K562 (cell line): Measurements from ENCODE around the gene DSCAM. TPM values are rescaled to one million over a fixed set of nuclear protein-coding genes. Genes with fewer than 3 reads are reported as not detected.
"Not testable (repeated sequence)": the region's sequence is repeated elsewhere in the genome, so short reads cannot be mapped to it uniquely, and the experiment has no call there.

Experiments used
- ATAC-seq: fragments of 200-7000 bp; cut with Tn5 transposase; 3 replicates; pipeline ENCODE4 v1.9.1; 2020; ENCODE audit warnings: moderate library complexity
- BruUV-seq: library from RNA; stranded (reverse); fragments of 400-500 nt; replicated peaks from 2 replicates; lab custom pipeline; 2021; lab: Mats Ljungman, UMichigan
- CTCF ChIA-PET: fragments of 300-600 bp; formaldehyde crosslinking; extraction: SDS; loops from one replicate; lab custom pipeline; 2021; ENCODE audit warnings: low intra/inter-chr PET ratio; lab: Yijun Ruan, JAX
- POLR2A ChIA-PET: fragments of 300-600, 350-650 bp; sonication (Branson Sonifier 250); formaldehyde crosslinking; extraction: SDS; loops from one replicate; lab custom pipeline; 2021; ENCODE audit warnings: antibody characterized with exemption, inconsistent platforms; lab: Yijun Ruan, JAX
- DNase-seq, 4 experiments: peaks; one replicate each; pipeline versions ENCODE4 v3.0.0 to v3.0.0-alpha.2; 2011 to 2018; ENCODE audit warnings: low spot score in 3 of 4, mixed read lengths in 3 of 4; ENCODE audit errors: extremely low read depth in 1 of 4
- FAIRE-seq: peaks from 2 replicates; lab custom pipeline; 2011; peaks lifted over from hg19 to GRCh38; lab: Jason Lieb, UNC
- H2AFZ ChIP-seq: 2 replicates; pipeline ENCODE4 v1.6.0; 2011; ENCODE audit warnings: low read depth, low read length, control low read depth, inconsistent platforms
- H3K27ac ChIP-seq: fragments of 200-600 bp; 3 replicates; pipeline ENCODE4 v1.8.0; 2011; ENCODE audit warnings: low read depth, mild to moderate bottlenecking, control low read depth, inconsistent platforms, low read length, moderate library complexity, mixed read lengths; ENCODE audit errors: extremely low read depth
- H3K27me3 ChIP-seq, 2 experiments: fragments of 300-600 bp in 1 of 2; 2 replicates in 1 of 2; 3 replicates in 1 of 2; pipeline versions ENCODE4 v1.6.0 to v1.8.0; 2011; ENCODE audit warnings: inconsistent platforms in 2 of 2, low read length in 2 of 2, mild to moderate bottlenecking in 1 of 2, mixed read lengths in 1 of 2, moderate library complexity in 1 of 2; ENCODE audit not compliant: control insufficient read depth in 2 of 2, insufficient read depth in 2 of 2
- H3K36me3 ChIP-seq: fragments of 300-600 bp; 3 replicates; pipeline ENCODE4 v1.8.0; 2011; ENCODE audit warnings: mild to moderate bottlenecking, low read length, inconsistent platforms; ENCODE audit not compliant: control insufficient read depth, insufficient read depth
- H3K4me1 ChIP-seq, 2 experiments: fragments of 200-600 bp in 1 of 2; replicated peaks in 1 of 2; 2 replicates in 1 of 2; 3 replicates in 1 of 2; pipeline versions ENCODE4 v1.5.1 to v1.8.0; 2011; ENCODE audit warnings: inconsistent platforms in 2 of 2, low read length in 2 of 2, mild to moderate bottlenecking in 1 of 2, mixed read lengths in 1 of 2, moderate library complexity in 1 of 2; ENCODE audit not compliant: control insufficient read depth in 2 of 2, insufficient read depth in 2 of 2
- H3K4me2 ChIP-seq: 2 replicates; pipeline ENCODE4 v1.6.1; 2011; ENCODE audit warnings: low read length, control low read depth, inconsistent platforms, mixed read lengths; ENCODE audit not compliant: insufficient read depth
- H3K4me3 ChIP-seq: fragments of 200-600 bp; sonication (generic), shearing (Covaris generic); 2 replicates; pipeline ENCODE4 v1.5.1; 2016; ENCODE audit warnings: control low read depth, inconsistent platforms
- H3K79me2 ChIP-seq: fragments of 200-600 bp; 3 replicates; pipeline ENCODE4 v1.8.0; 2011; ENCODE audit warnings: low read length, inconsistent platforms; ENCODE audit not compliant: control insufficient read depth, insufficient read depth
- H3K9ac ChIP-seq, 2 experiments: 2 replicates each; pipeline versions ENCODE4 v1.6.0 to v1.6.1; 2011; ENCODE audit warnings: low read depth in 2 of 2, low read length in 2 of 2, control low read depth in 1 of 2, inconsistent platforms in 1 of 2, mild to moderate bottlenecking in 1 of 2, mixed read lengths in 1 of 2; ENCODE audit not compliant: insufficient read depth in 1 of 2
- H3K9me1 ChIP-seq: one replicate; pipeline ENCODE4 v1.6.0; 2011; ENCODE audit warnings: inconsistent platforms, mild to moderate bottlenecking, low read length, moderate library complexity; ENCODE audit not compliant: control insufficient read depth, insufficient read depth
- H3K9me3 ChIP-seq: replicated peaks from 2 replicates; pipeline ENCODE4 v1.5.1; 2011; ENCODE audit warnings: low read depth, low read length, inconsistent platforms; ENCODE audit not compliant: control insufficient read depth, insufficient read depth
- H4K20me1 ChIP-seq: replicated peaks from 2 replicates; pipeline ENCODE4 v1.6.1; 2011; ENCODE audit warnings: low read length, inconsistent platforms, mixed read lengths; ENCODE audit not compliant: control insufficient read depth, insufficient read depth
- ILK ChIP-seq: fragments of 450-650 bp; IDR thresholded peaks from 2 replicates; pipeline ENCODE4 v1.6.1; 2016; ENCODE audit warnings: missing genetic modification characterization, low read depth, mild to moderate bottlenecking, missing compliant biosample characterization, moderate library complexity, borderline replicate concordance
- NEUROD1 ChIP-seq: fragments of 150-350 bp; IDR thresholded peaks from 2 replicates; pipeline ENCODE4 v1.6.1; 2014; ENCODE audit warnings: borderline replicate concordance, low read length, low read depth; ENCODE audit not compliant: partially characterized antibody
- POLR3G ChIP-seq: IDR thresholded peaks from 2 replicates; pipeline ENCODE4 v1.6.1; 2011; ENCODE audit not compliant: insufficient read length, insufficient replicate concordance; ENCODE audit errors: extremely low read depth
- WGBS: fragments of 100-300 bp; shearing (Covaris generic); methylation state at CpG from one replicate; pipeline ENCODE4 v1.1.6; 2016; ENCODE audit warnings: low coverage, mixed read lengths; ENCODE audit not compliant: insufficient coverage; ENCODE audit errors: missing lambda C conversion rate; 5-methylcytosine and 5-hydroxymethylcytosine counted together
- in situ Hi-C: fragments of 300-500 bp; cut with MboI; formaldehyde crosslinking; loops from 4 replicates; pipeline ENCODE4 v1.15.0; 2018; ENCODE audit warnings: inconsistent platforms, mixed read lengths
- intact Hi-C: fragments of 100-400 bp; cut with micrococcal nuclease; formaldehyde crosslinking; loops from 2 replicates; pipeline ENCODE4 v1.14.2; 2022
- polyA plus RNA-seq, 8 experiments: library from polyadenylated mRNA; depleted of rRNA in 4 of 8; stranded (reverse) in 5 of 8; unstranded in 3 of 8; fragments of >200 nt; fragmentation: Nextera tagmentation in 2 of 8; fragmentation: Illumina TruSeq in 1 of 8; extraction: Ambion mirVana in 2 of 8; extraction: Trizol in 1 of 8; gene quantifications; 2 replicates each; pipeline versions ENCODE4 v1.2.1 to v1.2.3, GENCODE V29; 2011 to 2014; ENCODE audit warnings: inconsistent platforms in 1 of 8, missing spikeins in 1 of 8
- total RNA-seq, 7 experiments: library from RNA; depleted of rRNA in 6 of 7; stranded (reverse); fragments of >200 nt in 6 of 7; fragmentation: Illumina TruSeq in 2 of 7; extraction: Trizol in 2 of 7; gene quantifications; 2 replicates each; pipeline versions ENCODE4 v1.2.1 to v1.2.3, GENCODE V29; 2011 to 2021; ENCODE audit warnings: low replicate concordance in 1 of 7
- TF ChIP-seq, protein P1 (sequence below): sonication (generic); formaldehyde crosslinking; IDR thresholded peaks from 2 replicates; pipeline ENCODE4 v1.9.0; 2022; ENCODE audit warnings: mild to moderate bottlenecking, missing genetic modification reagents
- TF ChIP-seq, protein P2 (sequence below): fragments of 250-450 bp; sonication (Bioruptor Pico); IDR thresholded peaks from 2 replicates; pipeline ENCODE4 v1.5.0; 2021

Gene DSCAM
- total and polyA plus RNA-seq, 9 of the 15 experiments (the other 6 are each of a cell fraction or from before 2014, with no cell fraction given), result not detected

GRCh38 chr21:40324389-40324788 is 522.6 kb downstream of the DSCAM start:
- Histone ChIP-seq H3K79me2 (no peaks in the 10 kb centered on the region), H3K27ac (no peak overlapping the region), H4K20me1 (no peaks in the 10 kb centered on the region), H3K9ac (no peak overlapping the region), H3K4me1 (no peaks in the 10 kb centered on the region), H3K4me2 (no peak overlapping the region), H2AFZ (no peak overlapping the region), H3K4me3 (no peak overlapping the region), H3K36me3 (no peaks in the 10 kb centered on the region), H3K27me3 (no peaks in the 10 kb centered on the region), H3K9me3 (no peaks in the 10 kb centered on the region; the same call in 1 of the 2 replicates), H3K9me1 (no peaks in the 10 kb centered on the region)
- no peak for DNase-seq
- ChIA-PET CTCF (no interaction called here), POLR2A (no interaction called here)
- no peak for FAIRE-seq
- no peak for ATAC-seq
- intact Hi-C loops, result no loop called here
- no TSS peak for BruUV-seq
- in situ Hi-C loops, result no loop called here
- TF ChIP-seq, protein P1, sequence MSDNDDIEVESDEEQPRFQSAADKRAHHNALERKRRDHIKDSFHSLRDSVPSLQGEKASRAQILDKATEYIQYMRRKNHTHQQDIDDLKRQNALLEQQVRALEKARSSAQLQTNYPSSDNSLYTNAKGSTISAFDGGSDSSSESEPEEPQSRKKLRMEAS, result no peak
- TF ChIP-seq, protein P2, sequence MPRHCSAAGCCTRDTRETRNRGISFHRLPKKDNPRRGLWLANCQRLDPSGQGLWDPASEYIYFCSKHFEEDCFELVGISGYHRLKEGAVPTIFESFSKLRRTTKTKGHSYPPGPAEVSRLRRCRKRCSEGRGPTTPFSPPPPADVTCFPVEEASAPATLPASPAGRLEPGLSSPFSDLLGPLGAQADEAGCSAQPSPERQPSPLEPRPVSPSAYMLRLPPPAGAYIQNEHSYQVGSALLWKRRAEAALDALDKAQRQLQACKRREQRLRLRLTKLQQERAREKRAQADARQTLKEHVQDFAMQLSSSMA (CRISPR knock-in tag), result no peak
- TF ChIP-seq ILK, result no peak
- no peak for TF ChIP-seq POLR3G
- no peak for TF ChIP-seq NEUROD1
- WGBS, result 0% methylated on average over 1 of the region's 1 CpG

- whole genome bisulfite sequencing, result 0% methylated on average over 2 of the region's 2 CpGs
- H3K9me1 ChIP-seq, DNase-seq, H3K79me2 ChIP-seq, ATAC-seq, H3K4me1 ChIP-seq, H3K27ac ChIP-seq, BruUV-seq, CTCF ChIA-PET, H4K20me1 ChIP-seq, H3K27me3 ChIP-seq, in situ Hi-C loops, H3K36me3 ChIP-seq, H3K4me3 ChIP-seq, POLR2A ChIA-PET, intact Hi-C loops, H2AFZ ChIP-seq, H3K9me3 ChIP-seq, H3K9ac ChIP-seq, FAIRE-seq, H3K4me2 ChIP-seq: not testable (repeated sequence)
Measured at GRCh38 chr21:40320718-40321117, 526.2 kb downstream of the DSCAM start.
